ENCODE measurements around the gene IGF2BP3.

DNA sequence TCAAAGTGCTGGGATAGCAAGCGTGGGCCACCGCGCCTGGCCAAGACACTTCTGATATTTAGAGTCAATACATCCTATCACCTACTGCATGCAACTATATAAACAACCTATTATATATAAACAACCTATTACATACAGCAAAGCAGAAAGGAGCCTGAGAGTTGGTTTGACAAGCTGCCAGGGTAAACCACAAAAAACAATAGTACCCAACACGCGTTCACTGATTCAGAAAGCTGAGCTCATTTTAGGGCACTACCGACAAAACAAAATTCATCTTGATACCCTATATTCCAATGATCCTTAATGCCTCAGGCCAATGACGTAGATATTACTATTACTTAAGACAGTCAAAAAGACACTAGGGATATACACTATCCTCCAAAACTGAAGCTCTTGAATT lies 154.9 kb downstream of the IGF2BP3 start:
- TF ChIP-seq POLR2AphosphoS5 (IDR thresholded peaks at IDR 0.05; ENCODE audit: low read depth, low read length) (no peak), POLR2A (IDR thresholded peaks at IDR 0.05; ENCODE audit: low read depth, low read length) (no peak)

All from GM12891 (cell line).